H1 (cell line): ENCODE results near the gene UBR7. TPM values are rescaled to one million over a fixed set of nuclear protein-coding genes. Genes with fewer than 3 reads are reported as not detected.

Experiments used
- ASH2L ChIP-seq: fragments of 200-600, 300-600 bp; sonication (generic); IDR thresholded peaks from one replicate; pipeline ENCODE4 v1.7.1; 2017; ENCODE audit warnings: low read length
- BACH1 ChIP-seq: IDR thresholded peaks from 2 replicates; pipeline ENCODE4 v1.6.1; 2012; ENCODE audit warnings: low read length, improper control_type of control experiment
- MAX ChIP-seq: IDR thresholded peaks from 2 replicates; pipeline ENCODE4 v1.6.1; 2012; ENCODE audit warnings: inconsistent platforms
- TEAD4 ChIP-seq: IDR thresholded peaks from 2 replicates; pipeline ENCODE4 v1.6.1; 2012; ENCODE audit warnings: low read depth, low read length, inconsistent platforms, mixed read lengths
- polyA plus RNA-seq, 7 experiments: library from polyadenylated mRNA; depleted of rRNA in 3 of 7; stranded (reverse) in 5 of 7; unstranded in 2 of 7; fragments of >200 nt in 5 of 7; fragments of 200-250 nt in 2 of 7; gene quantifications; 1 replicate in 5 of 7; 2 replicates in 1 of 7; 4 replicates in 1 of 7; pipeline versions ENCODE4 v1.2.1 to v1.2.3, GENCODE V29; 2011 to 2013; ENCODE audit warnings: missing spikeins in 2 of 7, mixed read lengths in 2 of 7
- total RNA-seq: library from RNA; stranded (reverse); fragmentation: NEBNext Ultra II Directional; extraction: Animal tissue kit (Norgen Biotek cat#: 25700); gene quantifications from 2 replicates; pipeline ENCODE4 v1.2.1, GENCODE V29; 2021
- TF ChIP-seq, protein P1 (sequence below): IDR thresholded peaks from 2 replicates; pipeline ENCODE4 v1.6.1; 2011; ENCODE audit warnings: low read length, improper control_type of control experiment

UBR7 gene
- total and polyA plus RNA-seq, 2 of the 8 experiments (the other 6 are each of a cell fraction or from before 2014, with no cell fraction given) = 20.1 to 28.4 TPM

DNA sequence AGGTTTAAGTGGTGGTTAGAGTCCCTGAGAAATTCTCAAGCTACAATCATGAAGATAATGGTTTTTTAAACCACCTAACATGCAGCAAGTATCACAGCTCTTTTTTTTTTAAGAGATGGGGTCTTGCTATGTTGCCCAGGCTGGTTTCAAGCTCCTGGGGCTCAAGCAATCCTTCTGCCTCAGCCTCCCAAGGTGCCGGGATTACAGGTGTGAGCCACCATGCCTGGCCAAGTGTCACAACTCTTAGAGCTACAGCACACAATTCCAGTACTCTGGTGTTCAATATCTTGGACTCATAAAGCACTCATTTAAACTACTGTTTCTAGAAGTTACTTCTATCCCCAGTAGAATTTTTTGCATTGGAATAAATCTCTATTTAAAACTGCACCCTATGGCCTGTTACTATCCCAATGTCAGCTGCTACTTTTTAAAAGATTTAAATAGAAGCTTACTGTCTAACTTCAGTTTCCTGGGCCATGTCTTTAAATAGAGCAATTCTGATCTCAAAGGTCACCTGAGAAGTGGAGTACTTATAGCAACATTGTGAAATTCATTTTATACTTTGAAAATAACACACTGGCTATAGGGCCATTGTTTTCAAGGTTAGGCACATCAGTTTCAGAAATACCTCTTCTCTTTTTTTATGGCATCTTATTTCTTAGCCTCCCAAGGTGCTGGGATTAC lies 11.6 kb upstream of the UBR7 start (continued):
- TF ChIP-seq ASH2L (no peak), BACH1 (no peak), TEAD4 (no peak), MAX (no peak)
- TF ChIP-seq, protein P1, sequence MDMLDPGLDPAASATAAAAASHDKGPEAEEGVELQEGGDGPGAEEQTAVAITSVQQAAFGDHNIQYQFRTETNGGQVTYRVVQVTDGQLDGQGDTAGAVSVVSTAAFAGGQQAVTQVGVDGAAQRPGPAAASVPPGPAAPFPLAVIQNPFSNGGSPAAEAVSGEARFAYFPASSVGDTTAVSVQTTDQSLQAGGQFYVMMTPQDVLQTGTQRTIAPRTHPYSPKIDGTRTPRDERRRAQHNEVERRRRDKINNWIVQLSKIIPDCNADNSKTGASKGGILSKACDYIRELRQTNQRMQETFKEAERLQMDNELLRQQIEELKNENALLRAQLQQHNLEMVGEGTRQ = no peak
